K562 (cell line): ENCODE data around the gene GPRC5A. TPM values are rescaled to one million over a fixed set of nuclear protein-coding genes. Genes with fewer than 3 reads are reported as not detected.

Source experiments
- ATAC-seq: fragments of 200-7000 bp; cut with Tn5 transposase; 3 replicates; pipeline ENCODE4 v1.9.1; 2020; ENCODE audit warnings: moderate library complexity
- Bru-seq: library from RNA; stranded (reverse); fragments of 400-500 nt; gene quantifications from one replicate; lab custom pipeline; 2021; lab: Mats Ljungman, UMichigan
- BruChase-seq, 2 experiments: library from RNA; stranded (reverse); fragments of 400-500 nt; gene quantifications; one replicate each; lab custom pipeline; 2021; lab: Mats Ljungman, UMichigan
- BruUV-seq: library from RNA; stranded (reverse); fragments of 400-500 nt; replicated peaks from 2 replicates; lab custom pipeline; 2021; lab: Mats Ljungman, UMichigan
- CTCF ChIA-PET: fragments of 300-600 bp; formaldehyde crosslinking; extraction: SDS; loops from one replicate; lab custom pipeline; 2021; ENCODE audit warnings: low intra/inter-chr PET ratio; lab: Yijun Ruan, JAX
- POLR2A ChIA-PET: fragments of 300-600, 350-650 bp; sonication (Branson Sonifier 250); formaldehyde crosslinking; extraction: SDS; loops from one replicate; lab custom pipeline; 2021; ENCODE audit warnings: antibody characterized with exemption, inconsistent platforms; lab: Yijun Ruan, JAX
- DNase-seq, 4 experiments: peaks; one replicate each; pipeline versions ENCODE4 v3.0.0 to v3.0.0-alpha.2; 2011 to 2018; ENCODE audit warnings: low spot score in 3 of 4, mixed read lengths in 3 of 4; ENCODE audit errors: extremely low read depth in 1 of 4
- FAIRE-seq: peaks from 2 replicates; lab custom pipeline; 2011; peaks lifted over from hg19 to GRCh38; lab: Jason Lieb, UNC
- H2AFZ ChIP-seq: 2 replicates; pipeline ENCODE4 v1.6.0; 2011; ENCODE audit warnings: low read depth, low read length, control low read depth, inconsistent platforms
- H3K27ac ChIP-seq: fragments of 200-600 bp; 3 replicates; pipeline ENCODE4 v1.8.0; 2011; ENCODE audit warnings: low read depth, mild to moderate bottlenecking, control low read depth, inconsistent platforms, low read length, moderate library complexity, mixed read lengths; ENCODE audit errors: extremely low read depth
- H3K27me3 ChIP-seq, 2 experiments: fragments of 300-600 bp in 1 of 2; 2 replicates in 1 of 2; 3 replicates in 1 of 2; pipeline versions ENCODE4 v1.6.0 to v1.8.0; 2011; ENCODE audit warnings: inconsistent platforms in 2 of 2, low read length in 2 of 2, mild to moderate bottlenecking in 1 of 2, mixed read lengths in 1 of 2, moderate library complexity in 1 of 2; ENCODE audit not compliant: control insufficient read depth in 2 of 2, insufficient read depth in 2 of 2
- H3K36me3 ChIP-seq: fragments of 300-600 bp; 3 replicates; pipeline ENCODE4 v1.8.0; 2011; ENCODE audit warnings: mild to moderate bottlenecking, low read length, inconsistent platforms; ENCODE audit not compliant: control insufficient read depth, insufficient read depth
- H3K4me1 ChIP-seq, 2 experiments: fragments of 200-600 bp in 1 of 2; replicated peaks in 1 of 2; 2 replicates in 1 of 2; 3 replicates in 1 of 2; pipeline versions ENCODE4 v1.5.1 to v1.8.0; 2011; ENCODE audit warnings: inconsistent platforms in 2 of 2, low read length in 2 of 2, mild to moderate bottlenecking in 1 of 2, mixed read lengths in 1 of 2, moderate library complexity in 1 of 2; ENCODE audit not compliant: control insufficient read depth in 2 of 2, insufficient read depth in 2 of 2
- H3K4me2 ChIP-seq: 2 replicates; pipeline ENCODE4 v1.6.1; 2011; ENCODE audit warnings: low read length, control low read depth, inconsistent platforms, mixed read lengths; ENCODE audit not compliant: insufficient read depth
- H3K4me3 ChIP-seq: fragments of 200-600 bp; sonication (generic), shearing (Covaris generic); 2 replicates; pipeline ENCODE4 v1.5.1; 2016; ENCODE audit warnings: control low read depth, inconsistent platforms
- H3K79me2 ChIP-seq: fragments of 200-600 bp; 3 replicates; pipeline ENCODE4 v1.8.0; 2011; ENCODE audit warnings: low read length, inconsistent platforms; ENCODE audit not compliant: control insufficient read depth, insufficient read depth
- H3K9ac ChIP-seq, 2 experiments: 2 replicates each; pipeline versions ENCODE4 v1.6.0 to v1.6.1; 2011; ENCODE audit warnings: low read depth in 2 of 2, low read length in 2 of 2, control low read depth in 1 of 2, inconsistent platforms in 1 of 2, mild to moderate bottlenecking in 1 of 2, mixed read lengths in 1 of 2; ENCODE audit not compliant: insufficient read depth in 1 of 2
- H3K9me1 ChIP-seq: one replicate; pipeline ENCODE4 v1.6.0; 2011; ENCODE audit warnings: inconsistent platforms, mild to moderate bottlenecking, low read length, moderate library complexity; ENCODE audit not compliant: control insufficient read depth, insufficient read depth
- H3K9me3 ChIP-seq: replicated peaks from 2 replicates; pipeline ENCODE4 v1.5.1; 2011; ENCODE audit warnings: low read depth, low read length, inconsistent platforms; ENCODE audit not compliant: control insufficient read depth, insufficient read depth
- H4K20me1 ChIP-seq: replicated peaks from 2 replicates; pipeline ENCODE4 v1.6.1; 2011; ENCODE audit warnings: low read length, inconsistent platforms, mixed read lengths; ENCODE audit not compliant: control insufficient read depth, insufficient read depth
- E2F6 ChIP-seq, 2 experiments: IDR thresholded peaks; 2 replicates each; pipeline ENCODE4 v1.6.1; 2011; ENCODE audit warnings: borderline replicate concordance in 1 of 2, control low read depth in 1 of 2, low read depth in 1 of 2, low read length in 1 of 2, mild to moderate bottlenecking in 1 of 2, mixed read lengths in 1 of 2, moderate library complexity in 1 of 2; ENCODE audit not compliant: insufficient read depth in 1 of 2, insufficient read length in 1 of 2, poor library complexity in 1 of 2, severe bottlenecking in 1 of 2; ENCODE audit errors: extremely low read depth in 1 of 2
- HDAC1 ChIP-seq, 2 experiments: fragments of 450-650 bp; IDR thresholded peaks; 2 replicates each; pipeline ENCODE4 v1.6.1; 2016 to 2017; ENCODE audit warnings: inconsistent platforms in 1 of 2, mild to moderate bottlenecking in 1 of 2, moderate library complexity in 1 of 2
- HDAC2 ChIP-seq: fragments of 450-650 bp; IDR thresholded peaks from 2 replicates; pipeline ENCODE4 v1.6.1; 2016; ENCODE audit warnings: mild to moderate bottlenecking
- ILK ChIP-seq: fragments of 450-650 bp; IDR thresholded peaks from 2 replicates; pipeline ENCODE4 v1.6.1; 2016; ENCODE audit warnings: missing genetic modification characterization, low read depth, mild to moderate bottlenecking, missing compliant biosample characterization, moderate library complexity, borderline replicate concordance
- NFE2 ChIP-seq: IDR thresholded peaks from 2 replicates; pipeline ENCODE4 v1.6.1; 2014; ENCODE audit warnings: antibody characterized with exemption, low read depth
- REST ChIP-seq, 2 experiments: fragments of 450-650 bp; formaldehyde crosslinking in 1 of 2; IDR thresholded peaks; 2 replicates each; pipeline versions ENCODE4 v1.4.0 to v1.6.1; 2014 to 2020; ENCODE audit warnings: mild to moderate bottlenecking in 2 of 2, borderline replicate concordance in 1 of 2, low read depth in 1 of 2
- WGBS: fragments of 100-300 bp; shearing (Covaris generic); methylation state at CpG from one replicate; pipeline ENCODE4 v1.1.6; 2016; ENCODE audit warnings: low coverage, mixed read lengths; ENCODE audit not compliant: insufficient coverage; ENCODE audit errors: missing lambda C conversion rate; 5-methylcytosine and 5-hydroxymethylcytosine counted together
- in situ Hi-C: fragments of 300-500 bp; cut with MboI; formaldehyde crosslinking; loops from 4 replicates; pipeline ENCODE4 v1.15.0; 2018; ENCODE audit warnings: inconsistent platforms, mixed read lengths
- intact Hi-C: fragments of 100-400 bp; cut with micrococcal nuclease; formaldehyde crosslinking; loops from 2 replicates; pipeline ENCODE4 v1.14.2; 2022
- long read RNA-seq, 3 experiments: library from polyadenylated mRNA in 2 of 3; library from RNA in 1 of 3; unstranded in 2 of 3; stranded (forward) in 1 of 3; transcript quantifications; one replicate each; pipeline ENCODE4 v2.0.0, GENCODE V29; 2019 to 2022
- polyA minus RNA-seq, 3 experiments: library from RNA; depleted of rRNA, polyadenylated mRNA; stranded (reverse); fragments of >200 nt; gene quantifications; 2 replicates each; pipeline ENCODE4 v1.2.3, GENCODE V29; 2011
- polyA plus RNA-seq, 8 experiments: library from polyadenylated mRNA; depleted of rRNA in 4 of 8; stranded (reverse) in 5 of 8; unstranded in 3 of 8; fragments of >200 nt; fragmentation: Nextera tagmentation in 2 of 8; fragmentation: Illumina TruSeq in 1 of 8; extraction: Ambion mirVana in 2 of 8; extraction: Trizol in 1 of 8; gene quantifications; 2 replicates each; pipeline versions ENCODE4 v1.2.1 to v1.2.3, GENCODE V29; 2011 to 2014; ENCODE audit warnings: inconsistent platforms in 1 of 8, missing spikeins in 1 of 8
- total RNA-seq, 7 experiments: library from RNA; depleted of rRNA in 6 of 7; stranded (reverse); fragments of >200 nt in 6 of 7; fragmentation: Illumina TruSeq in 2 of 7; extraction: Trizol in 2 of 7; gene quantifications; 2 replicates each; pipeline versions ENCODE4 v1.2.1 to v1.2.3, GENCODE V29; 2011 to 2021; ENCODE audit warnings: low replicate concordance in 1 of 7

GPRC5A gene
- total RNA-seq (2011; cell fraction: chromatin; rRNA removed; ENCODE audit: low replicate concordance), result 0.16 and 0.65 TPM in 2 replicates
- 0.17 and 0.26 TPM in 2 replicates for total RNA-seq (2011; cell fraction: nucleolus; rRNA removed)
- total RNA-seq (2011; cell fraction: nucleoplasm; rRNA removed), result 0.07 and 0.23 TPM in 2 replicates
- total RNA-seq (2014; rRNA removed) (not detected in 2 replicates), total RNA-seq (2014; rRNA removed; fragmentation: Illumina TruSeq; extraction: Trizol) (not detected in 2 replicates), total RNA-seq (2015; rRNA removed; fragmentation: Illumina TruSeq; extraction: Trizol) (not detected in 2 replicates), total RNA-seq (2021) (0.64 and 0.78 TPM in 2 replicates), polyA plus RNA-seq (2011; rRNA removed) (0.08 and 0.18 TPM in 2 replicates), polyA plus RNA-seq (2014; fragmentation: Illumina TruSeq; extraction: Trizol) (0.01 and 0.03 TPM in 2 replicates), polyA plus RNA-seq (2014; fragmentation: Nextera tagmentation; extraction: Ambion mirVana) (not detected), polyA plus RNA-seq (2014; rRNA removed) (0.04 TPM in 1 of 2 replicates, not detected in the other), polyA minus RNA-seq (2011; rRNA and poly(A)+ RNA removed) (0.18 and 0.53 TPM in 2 replicates), Bru-seq, nascent RNA (percentile 26 among the genes with signal in this experiment), BruChase-seq, experiment 1, labeled RNA remaining after a 2-hour chase (percentile 23 among the genes with signal in this experiment), BruChase-seq, experiment 2, labeled RNA remaining after a 6-hour chase (percentile 30 among the genes with signal in this experiment)
- polyA plus RNA-seq (2011; cell fraction: cytosol; rRNA removed), result 0.28 and 0.66 TPM in 2 replicates
- polyA plus RNA-seq (2011; cell fraction: nucleus; rRNA removed), result 0.06 and 0.29 TPM in 2 replicates
- 0.03 and 0.04 TPM in 2 replicates for polyA plus RNA-seq (2012)
- polyA minus RNA-seq (2011; cell fraction: cytosol; rRNA and poly(A)+ RNA removed), result 0.38 and 2.5 TPM in 2 replicates
- 0.44 and 0.54 TPM in 2 replicates for polyA minus RNA-seq (2011; cell fraction: nucleus; rRNA and poly(A)+ RNA removed)
- long read RNA-seq, experiment 1, result 0 reads
- long read RNA-seq, experiment 2, result 0 reads
- long read RNA-seq, experiment 3, result 0 reads

GRCh38 chr12:12891080-12891880, at the start of gene GPRC5A:
TSS of gene GPRC5A (plus strand) at chr12:12891562. CDS start at chr12:12908250, 16,688 bp downstream.
- no peak for FAIRE-seq
- Histone ChIP-seq H3K4me2 (peak within 1 kb of the TSS; percentile 75), H3K79me2 (no peaks in the 10 kb centered on the region), H4K20me1 (no peaks in the 10 kb centered on the region), H3K9me3 (no peaks in the 10 kb centered on the region), H3K9me1 (no peaks in the 10 kb centered on the region), H3K36me3 (no peaks in the 10 kb centered on the region), H3K27ac (no peak within 1 kb of the TSS), H3K4me1 (peaks cover 5 to 12% of the 10 kb centered on the region in 2 experiments; a peak in 4 of 5 replicates), H3K27me3 (peaks cover 11 to 30% of the 10 kb centered on the region in 2 experiments), H3K9ac (peak within 1 kb of the TSS; percentile 20 to 87; a peak in 2 of 4 replicates), H3K4me3 (peak within 1 kb of the TSS; percentile 22), H2AFZ (peak within 1 kb of the TSS; percentile 89)
- no TSS peak for BruUV-seq
- in situ Hi-C loops, result no loop called here
- intact Hi-C loops, result no loop called here
- 13% methylated on average over 18 of the region's 50 CpGs for WGBS
- DNase-seq, result peak; percentile 30 to 62 (median 47)
- ATAC-seq, result peak; percentile 80
- POLR2A ChIA-PET, result interaction anchor here (1.1 kb wide), 1 partner anchor 14 kb away, joined by 3 read pairs; no protein-coding TSS in a partner anchor
- CTCF ChIA-PET, result no interaction called here
- TF ChIP-seq HDAC2 (no peak), REST (IDR thresholded peaks at IDR 0.05; ENCODE audit: borderline replicate concordance) (peak; percentile 52), REST (CRISPR knock-in tag; IDR thresholded peaks at IDR 0.05; ENCODE audit: low read depth) (no peak), HDAC1 (IDR thresholded peaks at IDR 0.05) (0 out of 4 replicates have a peak, but pooled peaks of 1 of the 2 experiments have one; percentile 29), NFE2 (no peak), ILK (no peak), E2F6 (IDR thresholded peaks at IDR 0.05; ENCODE audit: borderline replicate concordance in 1 of 2, extremely low read depth in 1 of 2, insufficient read depth in 1 of 2, insufficient read length in 1 of 2, low read depth in 1 of 2, low read length in 1 of 2, poor library complexity in 1 of 2, severe bottlenecking in 1 of 2) (peak in 1 of 2 experiments; percentile 39)
